OCI-M1 (cell line): ENCODE measurements around the gene NT5C2.

Experiments used
- DNase-seq: peaks from one replicate; lab custom pipeline; 2025; lab: John Stamatoyannopoulos, UW

Gene NT5C2

DNA sequence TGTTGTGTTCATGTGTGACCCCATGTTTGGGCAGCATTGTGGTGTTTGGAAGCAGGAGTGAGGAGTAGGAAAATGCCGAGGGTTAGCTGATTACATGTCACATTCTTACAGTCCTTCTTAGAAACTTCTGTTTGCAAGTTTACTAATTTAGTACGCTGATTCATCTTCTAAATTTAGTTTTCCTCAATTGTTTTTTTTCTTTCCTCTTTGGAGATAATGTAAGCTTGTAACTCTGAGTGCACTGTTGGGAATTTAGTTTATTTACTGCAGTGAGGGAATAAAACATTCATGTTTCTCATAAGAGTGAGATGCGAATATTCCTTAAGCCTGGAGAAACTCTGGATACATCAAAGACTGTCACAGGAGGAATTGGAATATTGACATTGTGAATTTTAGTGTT, 135.0 kb downstream of the NT5C2 start:
- DNase-seq, result no peak

- DNase-seq, result no peak
Measured at GRCh38 chr10:103055105-103055504, 138.0 kb downstream of the NT5C2 start.

DNA sequence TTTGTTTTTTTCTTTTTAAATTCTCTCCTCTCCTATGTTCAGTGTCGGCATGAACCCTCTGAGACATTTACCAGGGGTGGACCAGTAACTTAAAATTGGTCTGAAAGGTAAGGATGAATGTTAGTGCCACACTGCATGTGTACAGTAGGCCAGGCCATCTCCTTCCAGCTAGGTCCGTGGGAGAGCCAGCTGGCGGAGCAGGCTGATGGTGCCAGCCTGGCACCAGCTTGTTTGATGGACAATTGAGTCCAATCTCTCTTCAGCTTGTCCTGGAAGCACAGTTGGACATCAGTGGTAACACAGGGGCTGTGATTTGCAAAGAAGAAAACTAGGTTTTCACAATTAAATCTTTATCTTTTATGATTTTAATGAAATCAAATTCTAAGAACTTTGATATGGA, 138.5 kb downstream of the NT5C2 start:
- DNase-seq, result no peak

- peak; percentile 93 for DNase-seq
Measured at GRCh38 chr10:103053659-103054581, 139.2 kb downstream of the NT5C2 start.

DNA sequence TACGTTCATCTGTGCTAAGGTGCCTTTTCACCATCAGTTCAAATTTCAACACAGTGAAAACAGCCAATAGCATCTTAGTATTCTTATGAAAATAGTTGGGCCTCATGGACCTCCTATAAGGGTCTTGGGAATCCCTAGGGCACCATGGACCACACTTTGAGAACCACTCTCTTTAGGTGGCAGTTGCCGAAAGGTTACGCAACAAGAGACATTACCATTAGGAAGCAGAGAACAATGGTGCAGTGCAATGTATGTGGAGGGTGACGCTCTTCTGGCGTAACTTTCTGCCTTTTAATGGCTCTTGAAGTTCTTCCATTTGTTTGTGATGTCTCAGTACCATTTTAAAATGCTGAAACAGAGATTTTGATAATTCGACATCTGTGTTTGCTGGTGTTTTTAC, 143.8 kb downstream of the NT5C2 start:
- DNase-seq, result no peak

DNA sequence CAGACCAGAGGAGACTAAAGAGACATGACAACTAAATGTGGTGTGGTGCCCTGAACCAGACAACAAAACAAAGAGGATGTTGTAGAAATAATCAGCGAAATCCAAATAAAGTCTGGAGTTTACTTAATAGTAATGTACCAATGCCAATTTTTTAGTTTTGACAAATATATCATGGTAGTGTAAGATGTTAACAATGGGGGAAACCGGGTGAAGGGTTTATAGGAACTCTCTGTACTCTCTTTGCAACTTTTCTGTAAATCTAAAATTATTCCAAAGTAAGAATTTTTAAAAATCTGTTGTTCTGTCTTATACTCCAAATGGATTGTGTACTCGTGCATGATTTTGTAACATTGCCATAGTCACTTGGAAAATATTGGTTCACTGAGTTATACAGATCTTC, 145.7 kb downstream of the NT5C2 start:
- DNase-seq, result no peak

DNA sequence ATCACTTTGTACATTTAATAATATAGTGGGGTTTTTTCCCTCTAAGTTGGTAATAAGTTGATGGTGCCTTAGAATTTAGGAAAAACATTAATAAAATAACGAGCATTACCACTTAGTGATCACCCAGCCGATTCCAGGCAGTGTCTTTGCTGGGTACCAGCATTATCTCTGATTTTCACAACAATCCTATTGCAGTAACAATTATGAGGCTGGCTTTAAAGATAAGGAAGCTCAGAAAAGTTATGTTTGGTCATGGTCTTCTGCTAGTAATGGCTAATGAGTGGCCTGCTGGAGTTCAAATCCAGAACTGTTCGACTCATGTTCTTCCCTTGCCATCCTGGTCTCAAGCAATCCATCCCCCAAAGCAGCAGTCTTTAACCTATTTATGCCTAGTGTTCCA, 147.1 kb downstream of the NT5C2 start:
- DNase-seq, result no peak

- no peak for DNase-seq
Measured at GRCh38 chr10:103044942-103045489, 148.1 kb downstream of the NT5C2 start.

- DNase-seq, result peak; percentile 17
Measured at GRCh38 chr10:103042908-103043307, 150.2 kb downstream of the NT5C2 start.

DNA sequence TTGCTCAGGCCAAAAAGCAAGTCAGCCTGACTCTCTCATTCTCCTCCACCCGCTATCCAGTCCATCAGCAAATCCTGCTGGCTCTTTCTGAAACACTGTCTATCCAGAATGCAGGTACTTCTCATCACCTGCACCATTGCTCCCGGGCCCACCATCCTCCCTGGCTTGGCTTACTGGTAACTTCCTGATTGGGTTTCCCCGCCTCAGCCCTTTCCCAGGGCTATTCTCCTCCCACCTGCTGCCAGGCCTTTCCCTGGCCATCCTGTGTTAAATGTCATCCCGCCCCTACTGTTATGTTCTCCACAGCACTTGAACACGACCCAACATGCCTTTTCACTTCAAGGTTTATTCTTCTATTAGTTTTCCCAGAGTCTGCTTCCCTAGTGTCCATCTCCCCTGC, 150.9 kb downstream of the NT5C2 start:
- no peak for DNase-seq

DNA sequence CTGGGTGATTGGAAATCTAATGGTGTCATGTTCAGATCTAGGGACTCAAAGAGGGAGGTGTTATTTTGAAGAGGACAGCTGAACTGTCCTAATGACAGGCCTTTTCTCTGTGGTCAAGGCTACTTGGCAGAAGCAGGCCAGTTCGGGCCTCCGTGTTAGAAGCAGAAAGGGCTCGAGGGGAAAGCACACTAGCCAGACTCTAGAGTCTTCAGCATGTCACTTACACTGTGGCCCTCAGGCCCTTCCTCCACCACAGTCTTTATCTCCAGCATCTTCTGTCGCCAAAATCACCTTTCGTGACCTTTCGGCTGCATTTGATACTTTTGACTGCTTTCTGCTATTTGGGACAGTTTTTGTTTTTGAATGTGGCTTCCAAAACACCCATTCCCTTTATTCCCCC, 151.7 kb downstream of the NT5C2 start:
- DNase-seq, result no peak

- no peak for DNase-seq
Measured at GRCh38 chr10:103040418-103040817, 152.7 kb downstream of the NT5C2 start.

GRCh38 chr10:103038570-103038969, 154.5 kb downstream of the NT5C2 start:
- DNase-seq, result no peak
